GM12878 (cell line): ENCODE measurements around the gene KNTC1. TPM values are rescaled to one million over a fixed set of nuclear protein-coding genes. Genes with fewer than 3 reads are reported as not detected.

ENCODE experiments used
- ATAC-seq: fragments of 200-7000 bp; cut with Tn5 transposase; 3 replicates; pipeline ENCODE4 v1.9.1; 2020; ENCODE audit warnings: mild to moderate bottlenecking, moderate library complexity
- BruUV-seq: library from RNA; stranded (reverse); fragments of 400-500 nt; replicated peaks from 2 replicates; lab custom pipeline; 2021; lab: Mats Ljungman, UMichigan
- CTCF ChIA-PET: fragments of 300-600 bp; sonication (Branson Sonifier 250); formaldehyde crosslinking; extraction: SDS; loops from one replicate; lab custom pipeline; 2021; ENCODE audit warnings: inconsistent platforms; lab: Yijun Ruan, JAX
- POLR2A ChIA-PET: fragments of 350-600 bp; formaldehyde crosslinking; extraction: SDS; loops from one replicate; lab custom pipeline; 2021; ENCODE audit warnings: inconsistent platforms; lab: Charles Lee
- RAD21 ChIA-PET: fragments of 300-600 bp; sonication (Branson Sonifier 250); formaldehyde crosslinking; loops from one replicate; lab custom pipeline; 2023; ENCODE audit warnings: antibody characterized with exemption; ENCODE audit not compliant: unreplicated experiment; lab: Charles Lee
- SMC1A ChIA-PET: fragments of 300-600 bp; sonication (Branson Sonifier 250); formaldehyde crosslinking; loops from one replicate; lab custom pipeline; 2023; ENCODE audit not compliant: unreplicated experiment, uncharacterized antibody; lab: Charles Lee
- DNase-seq: peaks from one replicate; pipeline ENCODE4 v3.0.0-alpha.2; 2011; ENCODE audit warnings: low read depth, low spot score
- FAIRE-seq: peaks from 3 replicates; lab custom pipeline; 2011; peaks lifted over from hg19 to GRCh38; lab: Jason Lieb, UNC
- H2AFZ ChIP-seq: 2 replicates; pipeline ENCODE4 v1.6.0; 2011; ENCODE audit warnings: low read depth, low read length, control low read depth; ENCODE audit not compliant: control insufficient read depth
- H3K27ac ChIP-seq: 2 replicates; pipeline ENCODE4 v1.5.1; 2011; ENCODE audit warnings: control low read depth; ENCODE audit not compliant: control insufficient read depth, insufficient read depth
- H3K27me3 ChIP-seq, 2 experiments: replicated peaks in 1 of 2; 2 replicates each; pipeline versions ENCODE4 v1.6.0 to v1.6.1; 2011; ENCODE audit warnings: low read length in 1 of 2; ENCODE audit not compliant: control insufficient read depth in 2 of 2, insufficient read depth in 2 of 2
- H3K36me3 ChIP-seq, 2 experiments: 2 replicates each; pipeline ENCODE4 v1.5.1; 2011; ENCODE audit warnings: low read length in 1 of 2; ENCODE audit not compliant: control insufficient read depth in 2 of 2, insufficient read depth in 2 of 2
- H3K4me1 ChIP-seq: 2 replicates; pipeline ENCODE4 v1.6.1; 2011; ENCODE audit warnings: mild to moderate bottlenecking, low read length, moderate library complexity, mixed read lengths; ENCODE audit not compliant: control insufficient read depth, insufficient read depth
- H3K4me2 ChIP-seq: 2 replicates; pipeline ENCODE4 v1.6.0; 2011; ENCODE audit warnings: control low read depth; ENCODE audit not compliant: control insufficient read depth, insufficient read depth
- H3K4me3 ChIP-seq: fragments of 200-600 bp; sonication (generic); 2 replicates; pipeline ENCODE4 v1.5.1; 2016
- H3K79me2 ChIP-seq: 2 replicates; pipeline ENCODE4 v1.6.0; 2011; ENCODE audit warnings: low read length; ENCODE audit not compliant: control insufficient read depth, insufficient read depth
- H3K9ac ChIP-seq: 2 replicates; pipeline ENCODE4 v1.8.0; 2011; ENCODE audit warnings: low read length, control low read depth, mixed read lengths; ENCODE audit not compliant: control insufficient read depth, insufficient read depth
- H3K9me3 ChIP-seq: replicated peaks from 3 replicates; pipeline ENCODE4 v1.5.1; 2011; ENCODE audit warnings: mild to moderate bottlenecking, low read length; ENCODE audit not compliant: control insufficient read depth, insufficient read depth
- H4K20me1 ChIP-seq: 2 replicates; pipeline ENCODE4 v1.6.0; 2011; ENCODE audit not compliant: control insufficient read depth, insufficient read depth
- HDGF ChIP-seq: fragments of 450-650 bp; IDR thresholded peaks from 2 replicates; pipeline ENCODE4 v1.6.1; 2016; ENCODE audit warnings: antibody characterized with exemption
- PKNOX1 ChIP-seq: fragments of 450-650 bp; IDR thresholded peaks from 2 replicates; pipeline ENCODE4 v1.6.1; 2016; ENCODE audit warnings: mild to moderate bottlenecking
- SMARCA5 ChIP-seq: fragments of 450-650 bp; IDR thresholded peaks from 2 replicates; pipeline ENCODE4 v1.6.1; 2017; ENCODE audit warnings: mild to moderate bottlenecking
- ZBTB33 ChIP-seq: fragments of 450-650 bp; IDR thresholded peaks from 2 replicates; pipeline ENCODE4 v1.6.1; 2017; ENCODE audit warnings: mild to moderate bottlenecking
- WGBS: methylation state at CpG from one replicate; pipeline ENCODE4 v1.1.6; 2016; ENCODE audit warnings: low lambda C conversion rate; ENCODE audit not compliant: insufficient replicate concordance, insufficient coverage; ENCODE audit errors: missing lambda C conversion rate; 5-methylcytosine and 5-hydroxymethylcytosine counted together
- in situ Hi-C: fragments of 300-500 bp; cut with MboI; formaldehyde crosslinking; loops from 9 replicates; pipeline ENCODE4 v1.14.3; 2018; ENCODE audit warnings: mixed read lengths
- intact Hi-C: fragments of 100-400 bp; cut with micrococcal nuclease; formaldehyde crosslinking; loops from one replicate; pipeline ENCODE4 v1.14.2; 2022; ENCODE audit not compliant: unreplicated experiment
- polyA plus RNA-seq, 11 experiments: library from polyadenylated mRNA; depleted of rRNA in 4 of 11; unstranded in 6 of 11; stranded (reverse) in 5 of 11; fragments of >200 nt; fragmentation: Nextera tagmentation in 4 of 11; fragmentation: Illumina TruSeq in 1 of 11; extraction: Ambion mirVana in 4 of 11; extraction: Trizol in 1 of 11; gene quantifications; 1 replicate in 1 of 11; 2 replicates in 10 of 11; pipeline versions ENCODE4 v1.2.1 to v1.2.3, GENCODE V29; 2011 to 2016; ENCODE audit warnings: inconsistent platforms in 2 of 11, missing spikeins in 2 of 11, low read depth in 1 of 11
- total RNA-seq, 4 experiments: library from RNA; depleted of rRNA in 3 of 4; stranded (reverse); fragments of >200 nt in 3 of 4; fragmentation: Illumina TruSeq in 1 of 4; extraction: Trizol in 1 of 4; gene quantifications; 2 replicates each; pipeline versions ENCODE4 v1.2.1 to v1.2.3, GENCODE V29; 2013 to 2021

The KNTC1 gene
- total and polyA plus RNA-seq, 10 of the 15 experiments (the other 5 are each of a cell fraction or from before 2014, with no cell fraction given) = 37.2 to 118 (median 76.3) TPM

- Histone ChIP-seq H3K27me3 (no peaks in the 10 kb centered on the region), H3K36me3 (peaks cover 9 to 26% of the 10 kb centered on the region in 2 experiments), H2AFZ (no peak overlapping the region), H3K79me2 (no peaks in the 10 kb centered on the region; the same call in 1 of the 2 replicates), H3K4me2 (no peak overlapping the region), H3K4me3 (no peak overlapping the region), H3K27ac (no peak overlapping the region), H4K20me1 (no peaks in the 10 kb centered on the region), H3K4me1 (no peaks in the 10 kb centered on the region), H3K9ac (no peak overlapping the region), H3K9me3 (no peaks in the 10 kb centered on the region)
- no peak for DNase-seq
- ATAC-seq = no peak
- BruUV-seq = TSS peak; percentile 30
- no peak for TF ChIP-seq ZBTB33
- TF ChIP-seq HDGF = no peak
- TF ChIP-seq SMARCA5 = no peak
- TF ChIP-seq PKNOX1 = no peak
- POLR2A ChIA-PET = interaction anchor here (0.8 to 1.7 kb wide), 3 partner anchors 9 to 84 kb away, joined by 3 to 14 read pairs (median 3); partner anchors contain the start of gene ZCCHC8
- SMC1A ChIA-PET = interaction anchor here (1.7 to 3.4 kb wide), 2 partner anchors 10 to 89 kb away, joined by 6 to 16 read pairs; no protein-coding TSS in a partner anchor
- 92% methylated on average over 2 of the region's 2 CpGs for WGBS
- in situ Hi-C loops (no loop called here), intact Hi-C loops (no loop called here)
- RAD21 ChIA-PET = interaction anchor here (1.1 kb wide), 1 partner anchor 90 kb away, joined by 5 read pairs; no protein-coding TSS in a partner anchor
- CTCF ChIA-PET = interaction anchor here (0.6 to 2.4 kb wide), 8 partner anchors 9 to 153 kb away, joined by 3 to 6 read pairs (median 4); partner anchors contain the start of gene ZCCHC8
- no peak for FAIRE-seq
Measured at GRCh38 chr12:122489038-122489437, 38.0 kb upstream of the KNTC1 start.
